Measurements from ENCODE around the gene TRAF3IP1. TPM values are rescaled to one million over a fixed set of nuclear protein-coding genes. Genes with fewer than 3 reads are reported as not detected.

TRAF3IP1 gene
- total RNA-seq, 1 experiment from 2014 or later = 8.2 TPM

DNA sequence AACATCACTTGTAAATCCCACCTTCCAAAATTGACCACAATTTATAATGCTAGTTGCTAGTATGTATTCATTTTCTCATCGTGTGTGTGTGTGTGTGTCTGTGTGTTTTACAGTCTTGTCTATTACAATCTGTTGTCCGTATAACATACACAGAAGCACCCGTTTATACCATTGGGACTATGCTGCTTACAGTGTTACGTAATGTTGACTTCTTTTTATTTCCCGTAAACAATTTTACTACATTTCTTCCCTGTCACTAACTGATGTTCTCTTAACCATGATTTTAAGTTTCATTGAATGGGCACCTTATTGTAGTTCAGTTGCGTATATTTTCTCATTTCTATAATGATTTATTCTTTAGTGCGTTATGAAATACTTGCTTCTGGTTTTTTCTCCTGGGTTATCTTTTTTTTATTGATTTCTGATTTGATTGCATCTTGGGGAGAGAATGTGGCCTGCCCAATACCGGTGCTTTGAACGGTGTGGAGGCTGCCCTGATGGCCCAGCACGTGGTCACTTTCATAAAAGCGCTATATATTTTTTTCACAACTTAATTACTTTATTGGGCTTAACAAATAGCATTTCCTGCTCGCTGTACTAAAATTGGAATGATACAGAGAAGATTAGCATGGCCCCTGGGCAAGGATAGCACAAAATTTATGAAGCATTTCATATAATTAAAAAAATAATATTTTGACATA lies 91.9 kb downstream of the TRAF3IP1 start:
- peaks cover 4% of the 10 kb centered on the region; the same call in 1 of the 2 replicates for H3K4me1 ChIP-seq (ENCODE audit: insufficient read depth, low read length)
- H3K79me2 ChIP-seq (ENCODE audit: low read length) = no peaks in the 10 kb centered on the region
- no peak overlapping the region for H3K9ac ChIP-seq (ENCODE audit: low read length)
- H3K27ac ChIP-seq (ENCODE audit: low read length) = no peak overlapping the region
- H3K36me3 ChIP-seq (ENCODE audit: low read depth, low read length) = no peaks in the 10 kb centered on the region; the same call in 1 of the 2 replicates
- ChIA-PET POLR2A (ENCODE audit: unreplicated experiment) (no interaction called here), CTCF (no interaction called here)
- no peaks in the 10 kb centered on the region for H3K27me3 ChIP-seq (ENCODE audit: low read length)
- intact Hi-C loops (cut with micrococcal nuclease) = no loop called here
- peaks cover 4% of the 10 kb centered on the region; the same call in 1 of the 2 replicates for H3K9me3 ChIP-seq (ENCODE audit: low read length)
- DNase-seq (no peak), ATAC-seq (no peak)
- no peaks in the 10 kb centered on the region for H3K9me2 ChIP-seq (replicated peaks; ENCODE audit: low read length)
- BruUV-seq (replicated peaks) = no TSS peak
- no peak overlapping the region for H3K4me2 ChIP-seq (ENCODE audit: low read length)
- TF ChIP-seq EZH2phosphoT487 (IDR thresholded peaks at IDR 0.05; ENCODE audit: borderline replicate concordance, low read length) = no peak
- TF ChIP-seq CTCF (conservative IDR thresholded peaks at IDR 0.05; ENCODE audit: low read depth, low read length) = no peak
- TF ChIP-seq EZH2 (IDR thresholded peaks at IDR 0.05; ENCODE audit: low read length, unreplicated experiment) = no peak
- H4K20me1 ChIP-seq (ENCODE audit: low read length) = no peaks in the 10 kb centered on the region
- H3F3A ChIP-seq (ENCODE audit: low read length, unreplicated experiment) = no peaks in the 10 kb centered on the region
- no peak overlapping the region for H3K4me3 ChIP-seq (ENCODE audit: low read length)
- no peak overlapping the region for H2AFZ ChIP-seq (ENCODE audit: low read length)

DNA sequence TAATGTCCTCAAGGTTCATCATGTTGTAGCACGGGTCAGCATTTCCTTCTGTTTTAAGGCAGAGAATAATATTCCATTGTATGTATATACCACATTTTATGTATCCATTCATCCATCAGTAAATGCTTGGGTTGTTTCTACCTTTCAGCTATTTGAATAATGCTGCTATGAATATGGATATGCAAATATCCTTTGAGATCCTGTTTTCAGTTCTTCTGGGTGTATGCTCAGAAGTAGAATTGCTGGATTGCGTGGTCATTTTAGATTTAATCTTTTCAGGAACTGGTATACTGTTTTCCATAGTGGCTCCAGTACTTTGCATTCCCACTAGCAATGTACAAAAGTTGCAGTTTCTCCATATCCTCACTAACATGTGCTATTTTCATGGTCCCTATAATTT lies 93.0 kb downstream of the TRAF3IP1 start:
- no peaks in the 10 kb centered on the region for H3K27me3 ChIP-seq (ENCODE audit: low read length)
- H4K20me1 ChIP-seq (ENCODE audit: low read length) = no peaks in the 10 kb centered on the region
- H3K27ac ChIP-seq (ENCODE audit: low read length) = no peak overlapping the region
- ATAC-seq (no peak), DNase-seq (no peak)
- ChIA-PET CTCF (no interaction called here), POLR2A (ENCODE audit: unreplicated experiment) (no interaction called here)
- no peaks in the 10 kb centered on the region; the same call in 1 of the 2 replicates for H3K36me3 ChIP-seq (ENCODE audit: low read depth, low read length)
- peaks cover 4% of the 10 kb centered on the region; the same call in 1 of the 2 replicates for H3K4me1 ChIP-seq (ENCODE audit: insufficient read depth, low read length)
- H3F3A ChIP-seq (ENCODE audit: low read length, unreplicated experiment) = no peaks in the 10 kb centered on the region
- H3K9me2 ChIP-seq (replicated peaks; ENCODE audit: low read length) = no peaks in the 10 kb centered on the region
- no peak overlapping the region for H3K4me2 ChIP-seq (ENCODE audit: low read length)
- intact Hi-C loops (cut with micrococcal nuclease) = no loop called here
- no peak overlapping the region for H2AFZ ChIP-seq (ENCODE audit: low read length)
- no peaks in the 10 kb centered on the region for H3K79me2 ChIP-seq (ENCODE audit: low read length)
- H3K4me3 ChIP-seq (ENCODE audit: low read length) = no peak overlapping the region
- no TSS peak for BruUV-seq (replicated peaks)
- TF ChIP-seq EZH2phosphoT487 (IDR thresholded peaks at IDR 0.05; ENCODE audit: borderline replicate concordance, low read length) = no peak
- TF ChIP-seq EZH2 (IDR thresholded peaks at IDR 0.05; ENCODE audit: low read length, unreplicated experiment) = no peak
- peaks cover 4% of the 10 kb centered on the region; the same call in 1 of the 2 replicates for H3K9me3 ChIP-seq (ENCODE audit: low read length)
- H3K9ac ChIP-seq (ENCODE audit: low read length) = no peak overlapping the region

GRCh38 chr2:238415036-238415764 lies 94.9 kb downstream of the TRAF3IP1 start:
- Histone ChIP-seq H3K4me1 (ENCODE audit: insufficient read depth, low read length) (peaks cover 4% of the 10 kb centered on the region; the same call in 1 of the 2 replicates), H3K9ac (ENCODE audit: low read length) (no peak overlapping the region), H3K4me3 (ENCODE audit: low read length) (no peak overlapping the region), H3F3A (ENCODE audit: low read length, unreplicated experiment) (no peaks in the 10 kb centered on the region), H3K79me2 (ENCODE audit: low read length) (no peaks in the 10 kb centered on the region), H3K4me2 (ENCODE audit: low read length) (no peak overlapping the region), H3K9me2 (replicated peaks; ENCODE audit: low read length) (no peaks in the 10 kb centered on the region), H2AFZ (ENCODE audit: low read length) (no peak overlapping the region), H3K9me3 (ENCODE audit: low read length) (peaks cover 4% of the 10 kb centered on the region; the same call in 1 of the 2 replicates), H3K27me3 (ENCODE audit: low read length) (no peaks in the 10 kb centered on the region), H4K20me1 (ENCODE audit: low read length) (no peaks in the 10 kb centered on the region), H3K36me3 (ENCODE audit: low read depth, low read length) (no peaks in the 10 kb centered on the region; the same call in 1 of the 2 replicates), H3K27ac (ENCODE audit: low read length) (no peak overlapping the region)
- no peak for ATAC-seq
- ChIA-PET CTCF (no interaction called here), POLR2A (ENCODE audit: unreplicated experiment) (no interaction called here)
- no TSS peak for BruUV-seq (replicated peaks)
- intact Hi-C loops (cut with micrococcal nuclease) = no loop called here
- TF ChIP-seq EZH2phosphoT487 (IDR thresholded peaks at IDR 0.05; ENCODE audit: borderline replicate concordance, low read length) (no peak), CTCF (conservative IDR thresholded peaks at IDR 0.05; ENCODE audit: low read depth, low read length) (no peak), EZH2 (IDR thresholded peaks at IDR 0.05; ENCODE audit: low read length, unreplicated experiment) (no peak)
- no peak for DNase-seq
